ENCODE data around the gene RAB4B.

GRCh38 chr19:40777937-40778705 is at the start of gene RAB4B:
- TF ChIP-seq CTCF (conservative IDR thresholded peaks at IDR 0.05; ENCODE audit: low read depth in 2 of 2) (no peak), EZH2phosphoT487 (IDR thresholded peaks at IDR 0.05; ENCODE audit: unreplicated experiment) (no peak), EZH2 (IDR thresholded peaks at IDR 0.05; ENCODE audit: low read depth, unreplicated experiment) (no peak), REST (IDR thresholded peaks at IDR 0.05; ENCODE audit: unreplicated experiment) (no peak), CREB1 (CRISPR knock-in tag; IDR thresholded peaks at IDR 0.05; ENCODE audit: low read depth) (peak; percentile 75), POLR2AphosphoS5 (IDR thresholded peaks at IDR 0.05; ENCODE audit: low read depth) (peak; percentile 25; the same call in 1 of the 2 replicates)
